Liver (tissue), 9 donors: ENCODE measurements around the gene RAB15. TPM values are rescaled to one million over a fixed set of nuclear protein-coding genes. Genes with fewer than 3 reads are reported as not detected.

ENCODE experiments used
- DNase-seq: peaks from one replicate; pipeline ENCODE4 v3.0.0-alpha.2; 2017; ENCODE audit warnings: low spot score
- H3K27ac ChIP-seq, 2 donors: one replicate each; pipeline ENCODE4 v1.7.0; 2013; ENCODE audit warnings: inconsistent platforms in 2 of 2, low read length in 2 of 2, control low read depth in 1 of 2, low read depth in 1 of 2, mild to moderate bottlenecking in 1 of 2
- H3K27me3 ChIP-seq, 4 donors: one replicate each; pipeline versions ENCODE4 v1.6.1 to v1.7.0; 2013; ENCODE audit warnings: low read length in 3 of 4, inconsistent platforms in 1 of 4, mild to moderate bottlenecking in 1 of 4, moderate library complexity in 1 of 4; ENCODE audit not compliant: control insufficient read depth in 4 of 4, insufficient read depth in 4 of 4
- H3K36me3 ChIP-seq, 4 donors: one replicate each; pipeline versions ENCODE4 v1.6.1 to v1.7.0; 2013; ENCODE audit warnings: low read length in 3 of 4, mild to moderate bottlenecking in 3 of 4, low read depth in 1 of 4, moderate library complexity in 1 of 4; ENCODE audit not compliant: control insufficient read depth in 4 of 4, insufficient read depth in 3 of 4
- H3K4me1 ChIP-seq, 4 donors: one replicate each; pipeline versions ENCODE4 v1.6.1 to v1.7.0; 2013; ENCODE audit warnings: low read length in 3 of 4, mild to moderate bottlenecking in 3 of 4, moderate library complexity in 1 of 4; ENCODE audit not compliant: control insufficient read depth in 4 of 4, insufficient read depth in 4 of 4
- H3K4me3 ChIP-seq, 3 donors: one replicate each; pipeline versions ENCODE4 v1.6.1 to v1.7.0; 2013; ENCODE audit warnings: low read length in 3 of 3, control low read depth in 1 of 3, low read depth in 1 of 3, mild to moderate bottlenecking in 1 of 3
- H3K9ac ChIP-seq, 2 donors: one replicate each; pipeline ENCODE4 v1.7.0; 2013; ENCODE audit warnings: low read length in 2 of 2, mild to moderate bottlenecking in 2 of 2, moderate library complexity in 2 of 2, control low read depth in 1 of 2, low read depth in 1 of 2
- H3K9me3 ChIP-seq, 4 donors: one replicate each; pipeline versions ENCODE4 v1.6.1 to v1.7.0; 2013; ENCODE audit warnings: low read length in 3 of 4; ENCODE audit not compliant: control insufficient read depth in 4 of 4
- EGR1 ChIP-seq, 2 donors: IDR thresholded peaks; 2 replicates each; pipeline ENCODE4 v1.6.1; 2016 to 2018; ENCODE audit warnings: antibody characterized with exemption in 2 of 2, low read depth in 2 of 2
- FOXA1 ChIP-seq: IDR thresholded peaks from 2 replicates; pipeline ENCODE4 v1.6.1; 2016; ENCODE audit warnings: antibody characterized with exemption
- FOXA2 ChIP-seq: IDR thresholded peaks from 2 replicates; pipeline ENCODE4 v1.6.1; 2016; ENCODE audit warnings: antibody characterized with exemption
- GABPA ChIP-seq, 2 donors: IDR thresholded peaks in 1 of 2; conservative IDR thresholded peaks in 1 of 2; 2 replicates each; pipeline ENCODE4 v1.6.1; 2016; ENCODE audit warnings: antibody characterized with exemption in 2 of 2, mild to moderate bottlenecking in 1 of 2, moderate library complexity in 1 of 2
- HNF4A ChIP-seq, 2 donors: conservative IDR thresholded peaks; 2 replicates each; pipeline ENCODE4 v1.6.1; 2016; ENCODE audit warnings: antibody characterized with exemption in 2 of 2, mild to moderate bottlenecking in 2 of 2
- HNF4G ChIP-seq: IDR thresholded peaks from 2 replicates; pipeline ENCODE4 v1.6.1; 2016; ENCODE audit warnings: antibody characterized with exemption
- JUND ChIP-seq, 2 donors: IDR thresholded peaks; 2 replicates each; pipeline ENCODE4 v1.6.1; 2016; ENCODE audit warnings: antibody characterized with exemption in 2 of 2
- NR2F2 ChIP-seq: IDR thresholded peaks from 2 replicates; pipeline ENCODE4 v1.6.1; 2016; ENCODE audit warnings: antibody characterized with exemption
- RAD21 ChIP-seq, 2 donors: IDR thresholded peaks; 2 replicates each; pipeline ENCODE4 v1.6.1; 2016; ENCODE audit warnings: antibody characterized with exemption in 2 of 2, mild to moderate bottlenecking in 2 of 2
- SP1 ChIP-seq: IDR thresholded peaks from 2 replicates; pipeline ENCODE4 v1.6.1; 2018; ENCODE audit warnings: antibody characterized with exemption, mild to moderate bottlenecking
- TAF1 ChIP-seq: conservative IDR thresholded peaks from 2 replicates; pipeline ENCODE4 v1.6.1; 2016; ENCODE audit warnings: antibody characterized with exemption, mild to moderate bottlenecking
- WGBS: extraction: QIAGEN DNeasy Blood & Tissue Kit; methylation state at CpG from one replicate; pipeline ENCODE4 v1.1.7; 2013; 5-methylcytosine and 5-hydroxymethylcytosine counted together
- polyA plus RNA-seq, 2 donors: library from polyadenylated mRNA; stranded (reverse) in 1 of 2; unstranded in 1 of 2; fragments of 200-250 nt in 1 of 2; fragments of >200 nt in 1 of 2; fragmentation: Nextera tagmentation in 1 of 2; extraction: Ambion mirVana in 1 of 2; gene quantifications; one replicate each; pipeline versions ENCODE4 v1.2.1 to v1.2.3, GENCODE V29; 2013 to 2015
- total RNA-seq, 2 donors: library from RNA; depleted of rRNA; stranded (reverse); fragments of >200 nt; gene quantifications; one replicate each; pipeline ENCODE4 v1.2.3, GENCODE V29; 2014
- TF ChIP-seq, protein P1 (sequence below): IDR thresholded peaks from 2 replicates; pipeline ENCODE4 v1.6.1; 2016; ENCODE audit warnings: antibody characterized with exemption, mild to moderate bottlenecking
- TF ChIP-seq, protein P2 (sequence below): IDR thresholded peaks from 2 replicates; pipeline ENCODE4 v1.6.1; 2016; ENCODE audit warnings: antibody characterized with exemption
- TF ChIP-seq, protein P3 (sequence below): fragments of 150-350 bp; IDR thresholded peaks from 2 replicates; pipeline ENCODE4 v1.5.1; 2017; ENCODE audit warnings: improper control_type of control experiment, low read depth, low read length; ENCODE audit not compliant: missing input control
- TF ChIP-seq, protein P4 (sequence below): IDR thresholded peaks from 2 replicates; pipeline ENCODE4 v1.6.1; 2016; ENCODE audit warnings: antibody characterized with exemption
- donor health status: healthy.
- donor health status: healthy.
- donor health status: healthy.
- donor health status: healthy.
- donor health status: healthy.

Gene RAB15
- total and polyA plus RNA-seq, 4 donors = 5.5 to 18.0 (median 11.1) TPM

DNA sequence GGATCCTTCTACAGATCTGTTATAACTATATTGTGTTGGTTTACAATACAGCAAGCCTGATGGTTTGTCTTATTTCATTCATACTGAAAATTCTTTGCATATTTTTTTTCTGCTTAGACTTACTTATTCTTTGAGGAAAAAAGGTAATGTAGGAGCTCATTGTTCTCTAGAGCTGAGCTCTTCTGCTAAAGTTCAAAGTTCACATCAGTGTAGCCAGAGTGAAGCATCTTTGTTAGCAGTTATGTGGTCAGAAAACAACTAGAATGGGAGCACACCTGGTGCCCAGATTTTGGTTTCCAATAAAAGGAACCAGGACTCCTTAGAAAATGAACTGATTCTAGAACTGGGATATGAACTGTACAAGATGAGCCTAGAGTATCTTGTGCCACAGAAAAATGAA lies 39.9 kb downstream of the RAB15 start:
- no peaks in the 10 kb centered on the region for H3K27me3 ChIP-seq
- TF ChIP-seq SP1 = no peak
- TF ChIP-seq HNF4A (conservative IDR thresholded peaks at IDR 0.05) = peak; percentile 24 to 42
- TF ChIP-seq HNF4G = peak; percentile 13
- DNase-seq = no peak
- no peak overlapping the region for H3K27ac ChIP-seq
- H3K36me3 ChIP-seq = peaks cover 8 to 28% (median 18%) of the 10 kb centered on the region in 4 donors
- H3K4me3 ChIP-seq = no peak overlapping the region
- peaks cover 1 to 24% (median 15%) of the 10 kb centered on the region in 4 donors for H3K4me1 ChIP-seq
- no peaks in the 10 kb centered on the region for H3K9me3 ChIP-seq
- no peak overlapping the region for H3K9ac ChIP-seq

DNA sequence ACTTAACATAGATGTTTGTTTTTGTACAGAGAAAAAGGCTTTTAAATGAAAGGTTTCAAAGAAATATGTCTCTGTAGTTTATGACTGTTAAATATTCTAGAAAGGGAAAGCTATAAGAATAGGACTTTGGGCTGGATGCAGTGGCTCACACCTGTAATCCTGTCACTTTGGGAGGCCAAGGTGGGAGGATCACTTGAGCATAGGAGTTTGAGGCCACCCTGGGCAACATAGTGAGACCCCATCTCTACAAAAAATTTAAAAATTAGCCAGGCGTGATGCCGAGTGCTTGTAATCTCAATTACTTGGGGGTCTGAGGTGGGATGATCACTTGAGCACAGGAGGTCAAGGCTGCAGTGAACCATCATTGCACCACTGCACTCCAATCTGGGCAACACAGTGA lies 41.0 kb downstream of the RAB15 start:
- WGBS = 91% methylated on average over 2 of the region's 2 CpGs
- no peaks in the 10 kb centered on the region for H3K9me3 ChIP-seq
- H3K27ac ChIP-seq = no peak overlapping the region
- no peaks in the 10 kb centered on the region for H3K27me3 ChIP-seq
- no peak overlapping the region for H3K4me3 ChIP-seq
- peaks cover 1 to 19% (median 14%) of the 10 kb centered on the region in 4 donors for H3K4me1 ChIP-seq
- no peak overlapping the region for H3K9ac ChIP-seq
- DNase-seq = no peak
- H3K36me3 ChIP-seq = peaks cover 10 to 32% (median 22%) of the 10 kb centered on the region in 4 donors
- TF ChIP-seq HNF4A (conservative IDR thresholded peaks at IDR 0.05) (peak in 1 of 2 donors; percentile 33), SP1 (no peak), RAD21 (IDR thresholded peaks at IDR 0.05) (no peak)

DNA sequence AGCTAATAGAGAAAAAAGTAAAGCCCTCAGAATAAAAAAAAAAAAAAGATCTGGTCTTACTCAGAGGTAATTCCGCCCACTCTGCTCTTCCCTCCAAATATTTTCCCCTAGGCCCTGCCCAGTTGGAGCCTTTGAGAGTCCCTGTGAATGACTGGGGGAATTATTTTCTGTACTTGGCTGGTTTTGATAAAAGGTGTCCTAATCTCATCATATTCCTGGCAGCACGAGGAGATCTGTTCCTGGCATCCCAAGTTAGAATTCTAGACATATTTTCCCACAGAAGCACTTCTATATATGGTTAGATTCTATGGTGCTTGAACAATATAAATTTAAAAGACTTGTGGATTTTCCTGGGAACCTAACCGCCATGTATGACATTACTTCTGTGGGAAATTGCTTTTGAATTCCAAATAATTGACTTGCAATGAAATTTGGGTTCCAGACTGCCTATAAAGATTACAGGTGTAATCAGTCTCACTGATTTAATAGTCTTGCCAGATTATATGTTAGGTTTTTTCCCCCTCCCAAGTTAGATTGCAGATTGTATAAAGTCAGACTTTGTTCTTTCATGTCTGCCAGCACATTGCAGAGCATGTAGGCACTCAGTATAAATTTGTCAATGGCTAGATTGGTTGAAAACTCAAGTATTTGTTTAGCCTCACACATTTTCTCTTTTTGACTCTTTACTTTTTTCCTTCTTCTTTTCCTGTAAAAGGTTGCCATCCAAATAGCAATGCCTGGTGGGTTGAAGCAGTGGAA lies 41.9 kb downstream of the RAB15 start:
- peaks cover 10 to 33% (median 23%) of the 10 kb centered on the region in 4 donors for H3K36me3 ChIP-seq
- H3K4me1 ChIP-seq = peaks cover 1 to 19% (median 12%) of the 10 kb centered on the region in 4 donors
- no peaks in the 10 kb centered on the region for H3K9me3 ChIP-seq
- no peak for DNase-seq
- TF ChIP-seq HNF4A (conservative IDR thresholded peaks at IDR 0.05) = peak; percentile 50 to 56
- TF ChIP-seq SP1 = no peak
- no peak overlapping the region for H3K27ac ChIP-seq
- H3K9ac ChIP-seq = no peak overlapping the region
- WGBS = 80% methylated on average over 3 of the region's 3 CpGs
- no peak overlapping the region for H3K4me3 ChIP-seq
- no peaks in the 10 kb centered on the region for H3K27me3 ChIP-seq

DNA sequence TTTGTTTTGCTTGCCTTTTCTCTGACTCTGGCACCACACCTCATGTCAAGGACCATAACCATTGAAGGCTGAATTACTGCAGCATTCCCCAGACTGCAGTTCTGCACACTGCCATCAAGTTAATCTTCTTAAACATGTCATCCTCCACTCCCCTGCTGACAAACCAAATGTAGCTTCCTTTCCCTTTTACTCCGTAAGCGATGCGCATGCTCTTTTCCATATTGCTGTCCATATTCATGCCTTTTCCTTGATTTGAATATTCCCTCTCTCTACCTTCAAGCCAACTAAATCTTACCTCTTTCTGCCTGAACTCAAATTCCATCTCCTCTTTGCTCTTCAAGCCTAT lies 43.1 kb downstream of the RAB15 start:
- H3K36me3 ChIP-seq = peaks cover 8 to 39% (median 26%) of the 10 kb centered on the region in 4 donors
- 96% methylated on average over 3 of the region's 3 CpGs for WGBS

More for the DNA sequence above, 43.1 kb downstream of the RAB15 start:
- Histone ChIP-seq H3K4me3 (no peak overlapping the region), H3K27ac (no peak overlapping the region), H3K27me3 (no peaks in the 10 kb centered on the region), H3K4me1 (peaks cover 1 to 19% (median 12%) of the 10 kb centered on the region in 4 donors), H3K9me3 (no peaks in the 10 kb centered on the region), H3K9ac (no peak overlapping the region)
- DNase-seq = no peak
- TF ChIP-seq FOXA2 (no peak), JUND (IDR thresholded peaks at IDR 0.05) (no peak), GABPA (IDR thresholded peaks at IDR 0.05 in 1 of 2, conservative IDR thresholded peaks at IDR 0.05 in 1 of 2) (no peak), FOXA1 (no peak), EGR1 (IDR thresholded peaks at IDR 0.05; ENCODE audit: low read depth in 2 of 2) (no peak), HNF4G (no peak), TAF1 (no peak), SP1 (no peak), NR2F2 (no peak), HNF4A (conservative IDR thresholded peaks at IDR 0.05) (no peak), RAD21 (IDR thresholded peaks at IDR 0.05) (no peak)
- TF ChIP-seq, protein P1, sequence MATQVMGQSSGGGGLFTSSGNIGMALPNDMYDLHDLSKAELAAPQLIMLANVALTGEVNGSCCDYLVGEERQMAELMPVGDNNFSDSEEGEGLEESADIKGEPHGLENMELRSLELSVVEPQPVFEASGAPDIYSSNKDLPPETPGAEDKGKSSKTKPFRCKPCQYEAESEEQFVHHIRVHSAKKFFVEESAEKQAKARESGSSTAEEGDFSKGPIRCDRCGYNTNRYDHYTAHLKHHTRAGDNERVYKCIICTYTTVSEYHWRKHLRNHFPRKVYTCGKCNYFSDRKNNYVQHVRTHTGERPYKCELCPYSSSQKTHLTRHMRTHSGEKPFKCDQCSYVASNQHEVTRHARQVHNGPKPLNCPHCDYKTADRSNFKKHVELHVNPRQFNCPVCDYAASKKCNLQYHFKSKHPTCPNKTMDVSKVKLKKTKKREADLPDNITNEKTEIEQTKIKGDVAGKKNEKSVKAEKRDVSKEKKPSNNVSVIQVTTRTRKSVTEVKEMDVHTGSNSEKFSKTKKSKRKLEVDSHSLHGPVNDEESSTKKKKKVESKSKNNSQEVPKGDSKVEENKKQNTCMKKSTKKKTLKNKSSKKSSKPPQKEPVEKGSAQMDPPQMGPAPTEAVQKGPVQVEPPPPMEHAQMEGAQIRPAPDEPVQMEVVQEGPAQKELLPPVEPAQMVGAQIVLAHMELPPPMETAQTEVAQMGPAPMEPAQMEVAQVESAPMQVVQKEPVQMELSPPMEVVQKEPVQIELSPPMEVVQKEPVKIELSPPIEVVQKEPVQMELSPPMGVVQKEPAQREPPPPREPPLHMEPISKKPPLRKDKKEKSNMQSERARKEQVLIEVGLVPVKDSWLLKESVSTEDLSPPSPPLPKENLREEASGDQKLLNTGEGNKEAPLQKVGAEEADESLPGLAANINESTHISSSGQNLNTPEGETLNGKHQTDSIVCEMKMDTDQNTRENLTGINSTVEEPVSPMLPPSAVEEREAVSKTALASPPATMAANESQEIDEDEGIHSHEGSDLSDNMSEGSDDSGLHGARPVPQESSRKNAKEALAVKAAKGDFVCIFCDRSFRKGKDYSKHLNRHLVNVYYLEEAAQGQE = no peak
- TF ChIP-seq, protein P2, sequence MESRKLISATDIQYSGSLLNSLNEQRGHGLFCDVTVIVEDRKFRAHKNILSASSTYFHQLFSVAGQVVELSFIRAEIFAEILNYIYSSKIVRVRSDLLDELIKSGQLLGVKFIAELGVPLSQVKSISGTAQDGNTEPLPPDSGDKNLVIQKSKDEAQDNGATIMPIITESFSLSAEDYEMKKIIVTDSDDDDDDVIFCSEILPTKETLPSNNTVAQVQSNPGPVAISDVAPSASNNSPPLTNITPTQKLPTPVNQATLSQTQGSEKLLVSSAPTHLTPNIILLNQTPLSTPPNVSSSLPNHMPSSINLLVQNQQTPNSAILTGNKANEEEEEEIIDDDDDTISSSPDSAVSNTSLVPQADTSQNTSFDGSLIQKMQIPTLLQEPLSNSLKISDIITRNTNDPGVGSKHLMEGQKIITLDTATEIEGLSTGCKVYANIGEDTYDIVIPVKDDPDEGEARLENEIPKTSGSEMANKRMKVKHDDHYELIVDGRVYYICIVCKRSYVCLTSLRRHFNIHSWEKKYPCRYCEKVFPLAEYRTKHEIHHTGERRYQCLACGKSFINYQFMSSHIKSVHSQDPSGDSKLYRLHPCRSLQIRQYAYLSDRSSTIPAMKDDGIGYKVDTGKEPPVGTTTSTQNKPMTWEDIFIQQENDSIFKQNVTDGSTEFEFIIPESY = no peak
- TF ChIP-seq, protein P3, sequence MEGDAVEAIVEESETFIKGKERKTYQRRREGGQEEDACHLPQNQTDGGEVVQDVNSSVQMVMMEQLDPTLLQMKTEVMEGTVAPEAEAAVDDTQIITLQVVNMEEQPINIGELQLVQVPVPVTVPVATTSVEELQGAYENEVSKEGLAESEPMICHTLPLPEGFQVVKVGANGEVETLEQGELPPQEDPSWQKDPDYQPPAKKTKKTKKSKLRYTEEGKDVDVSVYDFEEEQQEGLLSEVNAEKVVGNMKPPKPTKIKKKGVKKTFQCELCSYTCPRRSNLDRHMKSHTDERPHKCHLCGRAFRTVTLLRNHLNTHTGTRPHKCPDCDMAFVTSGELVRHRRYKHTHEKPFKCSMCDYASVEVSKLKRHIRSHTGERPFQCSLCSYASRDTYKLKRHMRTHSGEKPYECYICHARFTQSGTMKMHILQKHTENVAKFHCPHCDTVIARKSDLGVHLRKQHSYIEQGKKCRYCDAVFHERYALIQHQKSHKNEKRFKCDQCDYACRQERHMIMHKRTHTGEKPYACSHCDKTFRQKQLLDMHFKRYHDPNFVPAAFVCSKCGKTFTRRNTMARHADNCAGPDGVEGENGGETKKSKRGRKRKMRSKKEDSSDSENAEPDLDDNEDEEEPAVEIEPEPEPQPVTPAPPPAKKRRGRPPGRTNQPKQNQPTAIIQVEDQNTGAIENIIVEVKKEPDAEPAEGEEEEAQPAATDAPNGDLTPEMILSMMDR = no peak
- TF ChIP-seq, protein P4, sequence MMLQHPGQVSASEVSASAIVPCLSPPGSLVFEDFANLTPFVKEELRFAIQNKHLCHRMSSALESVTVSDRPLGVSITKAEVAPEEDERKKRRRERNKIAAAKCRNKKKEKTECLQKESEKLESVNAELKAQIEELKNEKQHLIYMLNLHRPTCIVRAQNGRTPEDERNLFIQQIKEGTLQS = no peak
